Esophagus squamous epithelium (tissue), 4 donors: Measurements from ENCODE around the gene VAPA.

Experiments
- CTCF ChIP-seq, 6 experiments: fragments of 450-650 bp in 4 of 6; fragments of 200-600 bp in 2 of 6; sonication (generic) in 2 of 6; IDR thresholded peaks; one replicate each; pipeline ENCODE4 v1.5.1; 2016 to 2019; ENCODE audit warnings: antibody characterized with exemption in 6 of 6, mild to moderate bottlenecking in 4 of 6, moderate library complexity in 4 of 6
- POLR2A ChIP-seq, 4 donors: fragments of 450-650 bp; IDR thresholded peaks; one replicate each; pipeline ENCODE4 v1.6.1; 2017; ENCODE audit warnings: antibody characterized with exemption in 4 of 4, mild to moderate bottlenecking in 4 of 4, moderate library complexity in 3 of 4

DNA sequence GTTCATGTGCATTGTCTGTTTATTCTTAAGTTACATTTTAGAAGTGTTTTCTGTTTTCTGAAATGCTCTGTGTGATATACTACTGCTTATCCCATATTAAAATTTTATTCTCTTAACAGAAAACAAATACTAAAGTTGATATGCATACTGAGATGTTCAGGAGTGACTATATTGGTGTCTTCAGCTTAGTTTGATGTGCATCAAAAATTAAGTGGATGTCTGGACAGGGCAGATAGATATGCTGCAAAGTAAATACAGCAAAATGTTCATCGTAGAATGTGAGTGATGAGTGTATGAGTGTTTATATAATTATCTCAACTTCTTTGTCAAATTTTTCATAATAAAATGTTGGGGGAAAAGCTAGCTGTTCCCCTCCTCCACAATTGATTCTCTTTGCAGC, 13.2 kb downstream of the VAPA start:
- no peak for TF ChIP-seq CTCF (IDR thresholded peaks at IDR 0.05)
- no peak for TF ChIP-seq POLR2A (IDR thresholded peaks at IDR 0.05)
